Neural crest cell (in vitro differentiated cells): ENCODE results near the gene SENP5. TPM values are rescaled to one million over a fixed set of nuclear protein-coding genes. Genes with fewer than 3 reads are reported as not detected.

ENCODE experiments used
- DNase-seq: peaks from one replicate; pipeline ENCODE4 v3.0.0; 2021; ENCODE audit warnings: low read depth, mixed read lengths, low spot score
- H3K27ac Mint-ChIP-seq: one replicate; pipeline ENCODE4 v1.8.0; 2021; ENCODE audit warnings: mild to moderate bottlenecking, mixed read lengths; ENCODE audit not compliant: unreplicated experiment
- H3K27me3 Mint-ChIP-seq: 2 replicates; pipeline ENCODE4 v1.8.0; 2021; ENCODE audit warnings: low read depth, mild to moderate bottlenecking, mixed read lengths
- H3K36me3 Mint-ChIP-seq: 2 replicates; pipeline ENCODE4 v1.8.0; 2021; ENCODE audit warnings: low read depth, mild to moderate bottlenecking, mixed read lengths
- H3K4me1 Mint-ChIP-seq: 2 replicates; pipeline ENCODE4 v1.8.0; 2021; ENCODE audit warnings: mixed read lengths
- H3K4me3 Mint-ChIP-seq: one replicate; pipeline ENCODE4 v1.8.0; 2021; ENCODE audit warnings: mild to moderate bottlenecking, mixed read lengths
- H3K9me3 Mint-ChIP-seq: 2 replicates; pipeline ENCODE4 v1.8.0; 2021; ENCODE audit warnings: mixed read lengths
- total RNA-seq: library from RNA; stranded (reverse); gene quantifications from 2 replicates; pipeline ENCODE4 v1.2.1, GENCODE V29; 2021
- TF ChIP-seq, protein P1 (sequence below): fragments of 200-600 bp; sonication (generic); conservative IDR thresholded peaks from 2 replicates; pipeline ENCODE4 v1.5.0; 2021; ENCODE audit warnings: antibody characterized with exemption, mild to moderate bottlenecking

Gene SENP5
- total RNA-seq, 1 donor from 2014 or later: 41.3 TPM

DNA sequence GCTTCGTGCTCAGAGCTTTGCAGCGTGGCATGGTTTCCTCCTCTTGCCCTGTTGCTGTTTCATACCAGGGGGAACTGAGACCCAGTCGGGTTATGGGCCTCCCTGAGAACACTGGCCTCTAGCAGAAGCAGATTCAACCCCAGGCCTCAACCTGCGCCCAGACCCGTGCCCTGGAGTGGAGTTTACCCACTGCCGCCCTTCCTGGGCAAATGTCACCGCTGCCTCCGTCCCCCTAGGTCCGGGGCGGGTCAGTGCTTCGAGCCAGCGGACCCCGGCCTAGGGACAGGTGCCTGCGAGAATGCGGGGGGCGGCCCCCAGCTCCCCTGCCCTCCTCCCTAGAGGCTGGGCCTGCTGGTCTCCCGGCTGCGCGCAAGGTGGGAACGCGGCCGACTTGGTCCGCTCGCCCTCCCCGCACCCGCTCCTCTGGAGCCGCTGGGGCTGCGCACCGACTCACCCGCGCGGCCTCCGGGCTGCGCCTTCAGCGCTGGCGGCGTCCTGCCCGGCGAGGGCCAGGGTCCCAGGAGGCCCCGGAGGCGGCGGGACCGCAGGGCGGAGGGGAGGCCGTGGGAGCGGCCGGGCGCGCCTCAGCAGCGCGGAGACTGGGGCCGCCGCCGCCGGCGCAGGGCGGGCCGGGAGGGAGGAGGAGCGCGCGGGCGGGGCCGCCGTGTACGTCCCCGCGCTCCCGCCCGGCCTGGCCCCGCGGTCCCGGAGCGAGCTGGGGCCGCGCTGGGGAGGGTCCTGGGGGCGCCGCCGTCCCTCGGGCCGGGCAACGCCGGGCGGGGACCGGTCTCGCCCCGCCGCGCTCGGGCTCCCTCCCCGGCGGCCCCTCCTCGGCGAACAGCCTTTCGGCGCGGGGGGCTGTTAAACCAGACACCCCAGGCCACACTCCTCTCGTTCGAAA is 100.8 kb downstream of the SENP5 start, which contains the start of gene PIGZ:
TSS of gene PIGZ (minus strand) at position 601 of the 901 bp plus-strand sequence. CDS start 16,802 bp downstream, outside the sequence.
- Mint-ChIP-seq H3K27me3 (peaks cover 48% of the 10 kb centered on the region), H3K4me3 (peak within 1 kb of the TSS; percentile 74), H3K9me3 (no peaks in the 10 kb centered on the region), H3K36me3 (peaks cover 2% of the 10 kb centered on the region), H3K27ac (no peak within 1 kb of the TSS), H3K4me1 (peaks cover 5% of the 10 kb centered on the region)
- TF ChIP-seq, protein P1, sequence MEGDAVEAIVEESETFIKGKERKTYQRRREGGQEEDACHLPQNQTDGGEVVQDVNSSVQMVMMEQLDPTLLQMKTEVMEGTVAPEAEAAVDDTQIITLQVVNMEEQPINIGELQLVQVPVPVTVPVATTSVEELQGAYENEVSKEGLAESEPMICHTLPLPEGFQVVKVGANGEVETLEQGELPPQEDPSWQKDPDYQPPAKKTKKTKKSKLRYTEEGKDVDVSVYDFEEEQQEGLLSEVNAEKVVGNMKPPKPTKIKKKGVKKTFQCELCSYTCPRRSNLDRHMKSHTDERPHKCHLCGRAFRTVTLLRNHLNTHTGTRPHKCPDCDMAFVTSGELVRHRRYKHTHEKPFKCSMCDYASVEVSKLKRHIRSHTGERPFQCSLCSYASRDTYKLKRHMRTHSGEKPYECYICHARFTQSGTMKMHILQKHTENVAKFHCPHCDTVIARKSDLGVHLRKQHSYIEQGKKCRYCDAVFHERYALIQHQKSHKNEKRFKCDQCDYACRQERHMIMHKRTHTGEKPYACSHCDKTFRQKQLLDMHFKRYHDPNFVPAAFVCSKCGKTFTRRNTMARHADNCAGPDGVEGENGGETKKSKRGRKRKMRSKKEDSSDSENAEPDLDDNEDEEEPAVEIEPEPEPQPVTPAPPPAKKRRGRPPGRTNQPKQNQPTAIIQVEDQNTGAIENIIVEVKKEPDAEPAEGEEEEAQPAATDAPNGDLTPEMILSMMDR: no peak
- no peak for DNase-seq

DNA sequence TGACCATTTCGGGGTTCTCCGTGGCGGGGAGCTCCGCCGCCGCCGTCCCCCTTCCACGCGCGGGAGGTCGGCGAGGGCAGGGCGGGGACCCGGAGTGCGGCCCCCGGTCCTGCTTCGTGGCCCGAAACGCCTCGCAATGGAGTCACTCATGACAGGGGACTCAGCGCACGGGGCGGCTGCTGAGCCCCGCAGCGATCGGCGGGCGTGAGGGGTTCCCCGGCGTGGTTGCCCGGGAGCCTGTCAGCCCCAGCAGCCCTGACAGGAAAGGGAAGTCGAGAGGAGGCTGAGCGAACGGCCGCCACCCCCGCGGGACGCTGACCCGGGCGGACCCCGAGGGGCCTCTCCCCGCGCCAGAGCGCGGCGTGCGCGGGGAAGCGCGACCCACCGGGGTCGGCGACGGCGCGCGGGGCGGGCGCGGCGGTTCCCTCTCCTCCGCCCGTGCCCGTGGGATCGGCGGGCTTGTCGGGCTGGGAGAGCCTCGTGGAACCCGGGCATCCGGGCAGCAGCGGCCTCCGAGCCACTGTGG is 101.5 kb downstream of the SENP5 start:
- peaks cover 48% of the 10 kb centered on the region for H3K27me3 Mint-ChIP-seq
- TF ChIP-seq, protein P1: no peak
- peaks cover 2% of the 10 kb centered on the region for H3K36me3 Mint-ChIP-seq
- H3K4me1 Mint-ChIP-seq: peaks cover 5% of the 10 kb centered on the region
- no peak overlapping the region for H3K27ac Mint-ChIP-seq
- no peaks in the 10 kb centered on the region for H3K9me3 Mint-ChIP-seq
- DNase-seq: no peak
- H3K4me3 Mint-ChIP-seq: no peak overlapping the region

DNA sequence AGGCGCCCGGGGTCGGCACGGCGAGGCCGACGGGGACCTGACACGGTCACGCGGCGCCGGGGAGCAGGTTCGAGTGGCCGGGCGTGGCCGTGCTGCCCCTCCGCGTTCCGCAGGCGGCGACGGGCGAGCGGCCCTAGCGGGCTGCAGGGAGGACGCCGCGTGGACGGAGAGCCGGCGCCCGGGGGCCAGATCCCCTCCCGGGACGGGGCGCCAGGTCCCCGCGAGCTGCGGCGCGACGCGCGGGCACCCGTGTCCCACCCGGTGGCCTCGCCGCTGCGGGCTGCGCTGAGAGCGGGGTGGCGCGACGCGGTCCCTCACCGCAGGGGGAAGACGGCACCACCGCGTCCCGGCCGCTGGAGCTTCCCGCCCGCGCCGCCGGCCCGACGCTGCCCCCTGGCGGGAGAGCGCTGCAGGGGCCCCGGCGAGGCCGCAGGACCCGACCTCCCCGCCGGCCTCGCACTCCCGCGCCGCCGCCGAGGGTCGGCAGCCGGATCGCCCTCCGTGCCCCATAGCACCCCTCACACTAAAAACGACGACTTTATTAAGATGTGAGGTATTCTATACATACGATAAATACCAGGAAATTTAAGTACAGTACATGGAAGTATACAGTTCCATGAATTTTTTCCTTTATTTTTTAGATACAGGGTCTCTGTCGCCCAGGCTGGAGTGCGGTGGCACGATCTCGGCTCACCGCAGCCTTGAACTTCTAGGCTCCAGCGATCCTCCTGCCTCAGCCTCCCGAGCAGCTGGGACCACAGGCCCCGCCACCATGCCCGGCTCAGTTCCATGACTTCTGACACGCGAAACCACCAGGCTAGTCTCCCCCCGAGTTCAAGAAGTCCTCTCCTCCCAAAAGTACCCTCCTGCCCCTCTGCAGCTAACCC is 102.2 kb downstream of the SENP5 start:
- peaks cover 5% of the 10 kb centered on the region for H3K4me1 Mint-ChIP-seq
- peaks cover 45% of the 10 kb centered on the region for H3K27me3 Mint-ChIP-seq
- H3K9me3 Mint-ChIP-seq: no peaks in the 10 kb centered on the region
- peaks cover 2% of the 10 kb centered on the region for H3K36me3 Mint-ChIP-seq
- peak overlapping the region; percentile 89 for H3K4me3 Mint-ChIP-seq
- TF ChIP-seq, protein P1: peak; percentile 86
- peak; percentile 68 for DNase-seq
- H3K27ac Mint-ChIP-seq: no peak overlapping the region

DNA sequence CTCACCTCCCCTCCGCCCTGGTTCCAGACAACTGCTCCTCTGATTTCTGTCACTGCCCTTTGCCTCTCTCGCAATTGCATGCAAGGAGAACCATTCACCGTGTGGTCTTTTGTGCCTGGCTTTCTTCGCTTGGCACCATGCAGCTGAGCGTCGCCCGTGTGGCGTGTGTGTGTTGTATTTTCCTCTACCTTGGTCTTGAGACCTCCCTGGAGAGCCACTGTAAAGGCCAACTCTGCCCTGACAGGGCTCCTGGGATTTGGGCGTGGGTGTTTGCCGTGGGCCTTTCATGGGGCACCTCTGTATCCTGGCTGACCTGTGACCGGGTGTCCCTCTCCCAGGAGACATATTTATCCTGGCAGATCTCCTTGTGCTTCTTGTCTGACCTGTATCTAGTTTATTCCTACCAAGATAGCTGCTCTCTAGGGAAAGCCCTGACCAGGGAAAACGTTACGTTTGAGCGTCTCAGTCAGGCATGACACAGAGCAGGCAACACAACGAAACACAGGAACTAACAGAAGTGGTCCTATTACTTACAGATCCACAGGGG is 102.9 kb downstream of the SENP5 start:
- Mint-ChIP-seq H3K36me3 (peaks cover 2% of the 10 kb centered on the region), H3K9me3 (no peaks in the 10 kb centered on the region), H3K4me3 (peak overlapping the region; percentile 89), H3K27ac (no peak overlapping the region), H3K4me1 (peaks cover 5% of the 10 kb centered on the region), H3K27me3 (peaks cover 41% of the 10 kb centered on the region)
- DNase-seq: no peak
- TF ChIP-seq, protein P1: no peak
